ENCODE results near the gene PDE4C.
A peak's percentile ranks its signal among the peaks of the same experiment; 100 is the strongest.

Gene PDE4C

GRCh38 chr19:18197941-18198340 is 28.3 kb downstream of the PDE4C start:
- Histone ChIP-seq H3K27ac (ENCODE audit: insufficient read depth, low read length, poor library complexity, severe bottlenecking) (no peak overlapping the region), H3K4me3 (ENCODE audit: insufficient read depth, low read depth, low read length, poor library complexity, severe bottlenecking) (no peak overlapping the region), H3K36me3 (ENCODE audit: control insufficient read depth, insufficient read depth, low read length) (peaks cover 11% of the 10 kb centered on the region), H3K27me3 (replicated peaks; ENCODE audit: control insufficient read depth, insufficient read depth, low read length, poor library complexity, severe bottlenecking) (no peaks in the 10 kb centered on the region), H3K9me3 (ENCODE audit: control insufficient read depth, low read length) (no peaks in the 10 kb centered on the region), H3K4me1 (ENCODE audit: control insufficient read depth, insufficient read depth, low read length, poor library complexity, severe bottlenecking) (peaks cover 19% of the 10 kb centered on the region)
- no peak for DNase-seq

GRCh38 chr19:18197306-18197705 is 28.9 kb downstream of the PDE4C start:
- peaks cover 16% of the 10 kb centered on the region for H3K4me1 ChIP-seq (ENCODE audit: control insufficient read depth, insufficient read depth, low read length, poor library complexity, severe bottlenecking)
- H3K27ac ChIP-seq (ENCODE audit: insufficient read depth, low read length, poor library complexity, severe bottlenecking), result no peak overlapping the region
- no peaks in the 10 kb centered on the region for H3K27me3 ChIP-seq (replicated peaks; ENCODE audit: control insufficient read depth, insufficient read depth, low read length, poor library complexity, severe bottlenecking)
- H3K9me3 ChIP-seq (ENCODE audit: control insufficient read depth, low read length), result no peaks in the 10 kb centered on the region
- peaks cover 11% of the 10 kb centered on the region for H3K36me3 ChIP-seq (ENCODE audit: control insufficient read depth, insufficient read depth, low read length)
- H3K4me3 ChIP-seq (ENCODE audit: insufficient read depth, low read depth, low read length, poor library complexity, severe bottlenecking), result no peak overlapping the region
- no peak for DNase-seq

- Histone ChIP-seq H3K36me3 (ENCODE audit: control insufficient read depth, insufficient read depth, low read length) (peaks cover 11% of the 10 kb centered on the region), H3K4me3 (ENCODE audit: insufficient read depth, low read depth, low read length, poor library complexity, severe bottlenecking) (no peak overlapping the region), H3K27me3 (replicated peaks; ENCODE audit: control insufficient read depth, insufficient read depth, low read length, poor library complexity, severe bottlenecking) (no peaks in the 10 kb centered on the region), H3K27ac (ENCODE audit: insufficient read depth, low read length, poor library complexity, severe bottlenecking) (no peak overlapping the region), H3K9me3 (ENCODE audit: control insufficient read depth, low read length) (no peaks in the 10 kb centered on the region), H3K4me1 (ENCODE audit: control insufficient read depth, insufficient read depth, low read length, poor library complexity, severe bottlenecking) (peaks cover 16% of the 10 kb centered on the region)
- no peak for DNase-seq
Measured at GRCh38 chr19:18196511-18196845, 29.8 kb downstream of the PDE4C start.

DNA sequence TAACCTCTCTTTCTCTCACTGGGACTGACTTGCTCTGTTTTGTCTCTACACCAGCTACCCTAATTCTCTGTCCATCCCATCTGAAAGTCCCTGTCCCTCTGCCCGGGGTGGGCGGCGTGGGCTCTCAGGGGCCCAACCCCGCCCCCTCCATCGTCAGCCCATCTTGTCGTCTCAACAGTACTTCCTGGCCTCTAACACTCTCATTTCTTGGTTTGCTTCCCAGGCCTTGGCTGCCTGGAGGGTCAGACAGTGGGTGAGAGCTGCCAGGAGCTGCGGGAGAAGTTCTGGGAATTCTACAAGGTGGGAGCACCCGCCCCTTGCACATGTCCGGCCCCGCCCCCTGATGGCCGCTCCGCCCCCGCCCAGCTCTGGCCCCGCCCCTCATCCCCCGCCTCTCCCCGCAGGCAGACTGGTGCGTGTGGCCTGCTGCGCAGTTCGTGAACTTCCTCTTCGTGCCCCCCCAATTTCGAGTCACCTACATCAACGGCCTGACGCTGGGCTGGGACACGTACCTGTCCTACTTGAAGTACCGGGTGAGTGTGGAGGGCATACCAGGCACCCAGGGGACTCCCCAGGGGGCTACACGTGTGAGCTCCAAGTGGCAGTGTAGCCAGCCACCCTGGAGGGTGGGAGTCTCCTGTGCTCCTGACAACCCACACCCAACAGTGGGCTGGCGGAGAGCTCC is 31.5 kb downstream of the PDE4C start:
- Histone ChIP-seq H3K9me3 (ENCODE audit: control insufficient read depth, low read length) (no peaks in the 10 kb centered on the region), H3K36me3 (ENCODE audit: control insufficient read depth, insufficient read depth, low read length) (peaks cover 11% of the 10 kb centered on the region), H3K4me1 (ENCODE audit: control insufficient read depth, insufficient read depth, low read length, poor library complexity, severe bottlenecking) (peaks cover 16% of the 10 kb centered on the region), H3K27me3 (replicated peaks; ENCODE audit: control insufficient read depth, insufficient read depth, low read length, poor library complexity, severe bottlenecking) (no peaks in the 10 kb centered on the region), H3K4me3 (ENCODE audit: insufficient read depth, low read depth, low read length, poor library complexity, severe bottlenecking) (no peak overlapping the region), H3K27ac (ENCODE audit: insufficient read depth, low read length, poor library complexity, severe bottlenecking) (peak overlapping the region; percentile 17)
- no peak for DNase-seq

- Histone ChIP-seq H3K36me3 (ENCODE audit: control insufficient read depth, insufficient read depth, low read length) (peaks cover 11% of the 10 kb centered on the region), H3K9me3 (ENCODE audit: control insufficient read depth, low read length) (no peaks in the 10 kb centered on the region), H3K27ac (ENCODE audit: insufficient read depth, low read length, poor library complexity, severe bottlenecking) (no peak overlapping the region), H3K4me3 (ENCODE audit: insufficient read depth, low read depth, low read length, poor library complexity, severe bottlenecking) (peak overlapping the region; percentile 76), H3K4me1 (ENCODE audit: control insufficient read depth, insufficient read depth, low read length, poor library complexity, severe bottlenecking) (peaks cover 16% of the 10 kb centered on the region), H3K27me3 (replicated peaks; ENCODE audit: control insufficient read depth, insufficient read depth, low read length, poor library complexity, severe bottlenecking) (no peaks in the 10 kb centered on the region)
- no peak for DNase-seq
Measured at GRCh38 chr19:18194181-18194530, 32.1 kb downstream of the PDE4C start.

- Histone ChIP-seq H3K4me1 (ENCODE audit: control insufficient read depth, insufficient read depth, low read length, poor library complexity, severe bottlenecking) (peaks cover 16% of the 10 kb centered on the region), H3K27ac (ENCODE audit: insufficient read depth, low read length, poor library complexity, severe bottlenecking) (peak overlapping the region; percentile 64), H3K27me3 (replicated peaks; ENCODE audit: control insufficient read depth, insufficient read depth, low read length, poor library complexity, severe bottlenecking) (no peaks in the 10 kb centered on the region), H3K9me3 (ENCODE audit: control insufficient read depth, low read length) (no peaks in the 10 kb centered on the region), H3K4me3 (ENCODE audit: insufficient read depth, low read depth, low read length, poor library complexity, severe bottlenecking) (peak overlapping the region; percentile 76), H3K36me3 (ENCODE audit: control insufficient read depth, insufficient read depth, low read length) (peaks cover 8% of the 10 kb centered on the region)
- DNase-seq, result no peak
Measured at GRCh38 chr19:18193388-18194180, 32.7 kb downstream of the PDE4C start.

GRCh38 chr19:18192673-18193387 is 33.4 kb downstream of the PDE4C start, which contains the start of gene MPV17L2:
TSS of gene MPV17L2 (plus strand) at chr19:18193218. CDS start at chr19:18193282, 64 bp downstream.
- Histone ChIP-seq H3K4me1 (ENCODE audit: control insufficient read depth, insufficient read depth, low read length, poor library complexity, severe bottlenecking) (peaks cover 16% of the 10 kb centered on the region), H3K9me3 (ENCODE audit: control insufficient read depth, low read length) (no peaks in the 10 kb centered on the region), H3K36me3 (ENCODE audit: control insufficient read depth, insufficient read depth, low read length) (peaks cover 4% of the 10 kb centered on the region), H3K4me3 (ENCODE audit: insufficient read depth, low read depth, low read length, poor library complexity, severe bottlenecking) (peak within 1 kb of the TSS; percentile 76), H3K27me3 (replicated peaks; ENCODE audit: control insufficient read depth, insufficient read depth, low read length, poor library complexity, severe bottlenecking) (no peaks in the 10 kb centered on the region), H3K27ac (ENCODE audit: insufficient read depth, low read length, poor library complexity, severe bottlenecking) (peak within 1 kb of the TSS; percentile 66)
- peak; percentile 97 to 98 (median 98) for DNase-seq

DNA sequence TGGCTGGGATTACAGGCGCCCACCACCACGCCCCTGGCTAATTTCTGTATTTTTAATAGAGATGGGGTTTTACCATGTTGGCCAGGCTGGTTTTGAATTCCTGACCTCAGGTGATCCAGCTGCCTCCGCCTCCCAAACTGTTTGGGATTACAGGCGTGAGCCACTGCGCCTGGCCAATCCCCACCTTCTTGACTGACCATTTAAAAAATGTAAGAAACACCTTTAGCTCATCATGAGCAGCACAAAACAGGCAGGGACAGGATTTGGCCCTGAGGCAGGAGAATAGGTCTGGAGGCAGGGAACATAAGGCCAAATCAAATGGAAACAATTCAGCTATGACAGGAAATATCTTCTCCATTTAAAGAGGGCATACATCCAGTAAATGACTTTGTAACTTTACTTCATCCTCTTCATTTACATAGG is 34.6 kb downstream of the PDE4C start:
- Histone ChIP-seq H3K27me3 (replicated peaks; ENCODE audit: control insufficient read depth, insufficient read depth, low read length, poor library complexity, severe bottlenecking) (no peaks in the 10 kb centered on the region), H3K36me3 (ENCODE audit: control insufficient read depth, insufficient read depth, low read length) (peaks cover 4% of the 10 kb centered on the region), H3K4me3 (ENCODE audit: insufficient read depth, low read depth, low read length, poor library complexity, severe bottlenecking) (peak overlapping the region; percentile 54), H3K9me3 (ENCODE audit: control insufficient read depth, low read length) (no peaks in the 10 kb centered on the region), H3K27ac (ENCODE audit: insufficient read depth, low read length, poor library complexity, severe bottlenecking) (peak overlapping the region; percentile 66), H3K4me1 (ENCODE audit: control insufficient read depth, insufficient read depth, low read length, poor library complexity, severe bottlenecking) (peaks cover 16% of the 10 kb centered on the region)
- DNase-seq, result no peak

DNA sequence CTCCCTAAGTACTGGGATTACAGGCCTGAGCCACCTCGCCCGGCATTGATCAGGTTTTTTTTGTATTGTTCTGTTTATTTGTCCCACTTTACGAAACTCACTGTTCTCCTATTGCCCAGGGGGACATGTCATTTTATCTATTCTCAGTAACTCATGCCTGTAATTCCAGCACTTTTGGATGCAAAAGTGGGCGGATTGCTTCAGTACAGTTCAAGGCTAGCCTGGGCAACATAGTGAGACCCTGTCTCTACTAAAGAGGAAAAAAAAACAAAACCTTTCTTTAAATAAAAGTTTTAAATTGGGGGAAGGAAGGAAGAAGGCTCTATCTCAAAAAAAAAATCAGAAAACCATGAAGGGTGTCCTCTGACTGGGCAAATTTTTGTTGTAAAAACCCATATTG is 36.0 kb downstream of the PDE4C start:
- DNase-seq, result no peak
- H3K4me3 ChIP-seq (ENCODE audit: insufficient read depth, low read depth, low read length, poor library complexity, severe bottlenecking), result no peak overlapping the region
- no peaks in the 10 kb centered on the region for H3K27me3 ChIP-seq (replicated peaks; ENCODE audit: control insufficient read depth, insufficient read depth, low read length, poor library complexity, severe bottlenecking)
- peaks cover 16% of the 10 kb centered on the region for H3K4me1 ChIP-seq (ENCODE audit: control insufficient read depth, insufficient read depth, low read length, poor library complexity, severe bottlenecking)
- no peaks in the 10 kb centered on the region for H3K9me3 ChIP-seq (ENCODE audit: control insufficient read depth, low read length)
- no peaks in the 10 kb centered on the region for H3K36me3 ChIP-seq (ENCODE audit: control insufficient read depth, insufficient read depth, low read length)
- H3K27ac ChIP-seq (ENCODE audit: insufficient read depth, low read length, poor library complexity, severe bottlenecking), result no peak overlapping the region

GRCh38 chr19:18185538-18185937 is 40.7 kb downstream of the PDE4C start:
- DNase-seq, result no peak

More at GRCh38 chr19:18185538-18185937, 40.7 kb downstream of the PDE4C start:
- H3K27ac ChIP-seq (ENCODE audit: insufficient read depth, low read length, poor library complexity, severe bottlenecking), result no peak overlapping the region
- no peak overlapping the region for H3K4me3 ChIP-seq (ENCODE audit: insufficient read depth, low read depth, low read length, poor library complexity, severe bottlenecking)
- no peaks in the 10 kb centered on the region for H3K9me3 ChIP-seq (ENCODE audit: control insufficient read depth, low read length)
- H3K4me1 ChIP-seq (ENCODE audit: control insufficient read depth, insufficient read depth, low read length, poor library complexity, severe bottlenecking), result no peaks in the 10 kb centered on the region
- no peaks in the 10 kb centered on the region for H3K27me3 ChIP-seq (replicated peaks; ENCODE audit: control insufficient read depth, insufficient read depth, low read length, poor library complexity, severe bottlenecking)
- H3K36me3 ChIP-seq (ENCODE audit: control insufficient read depth, insufficient read depth, low read length), result no peaks in the 10 kb centered on the region
